ENCODE results near the gene ACOT7.
"Not testable (repeated sequence)": the region's sequence is repeated elsewhere in the genome, so short reads cannot be mapped to it uniquely, and the experiment has no call there.

The ACOT7 gene

GRCh38 chr1:6401673-6402072 lies 8.1 kb upstream of the ACOT7 start:
- DNase-seq (ENCODE audit: extremely low read depth, low read depth), result no peak
- TF ChIP-seq, protein P1, sequence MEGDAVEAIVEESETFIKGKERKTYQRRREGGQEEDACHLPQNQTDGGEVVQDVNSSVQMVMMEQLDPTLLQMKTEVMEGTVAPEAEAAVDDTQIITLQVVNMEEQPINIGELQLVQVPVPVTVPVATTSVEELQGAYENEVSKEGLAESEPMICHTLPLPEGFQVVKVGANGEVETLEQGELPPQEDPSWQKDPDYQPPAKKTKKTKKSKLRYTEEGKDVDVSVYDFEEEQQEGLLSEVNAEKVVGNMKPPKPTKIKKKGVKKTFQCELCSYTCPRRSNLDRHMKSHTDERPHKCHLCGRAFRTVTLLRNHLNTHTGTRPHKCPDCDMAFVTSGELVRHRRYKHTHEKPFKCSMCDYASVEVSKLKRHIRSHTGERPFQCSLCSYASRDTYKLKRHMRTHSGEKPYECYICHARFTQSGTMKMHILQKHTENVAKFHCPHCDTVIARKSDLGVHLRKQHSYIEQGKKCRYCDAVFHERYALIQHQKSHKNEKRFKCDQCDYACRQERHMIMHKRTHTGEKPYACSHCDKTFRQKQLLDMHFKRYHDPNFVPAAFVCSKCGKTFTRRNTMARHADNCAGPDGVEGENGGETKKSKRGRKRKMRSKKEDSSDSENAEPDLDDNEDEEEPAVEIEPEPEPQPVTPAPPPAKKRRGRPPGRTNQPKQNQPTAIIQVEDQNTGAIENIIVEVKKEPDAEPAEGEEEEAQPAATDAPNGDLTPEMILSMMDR (IDR thresholded peaks at IDR 0.05; ENCODE audit: low read depth, low read length), result no peak

DNA sequence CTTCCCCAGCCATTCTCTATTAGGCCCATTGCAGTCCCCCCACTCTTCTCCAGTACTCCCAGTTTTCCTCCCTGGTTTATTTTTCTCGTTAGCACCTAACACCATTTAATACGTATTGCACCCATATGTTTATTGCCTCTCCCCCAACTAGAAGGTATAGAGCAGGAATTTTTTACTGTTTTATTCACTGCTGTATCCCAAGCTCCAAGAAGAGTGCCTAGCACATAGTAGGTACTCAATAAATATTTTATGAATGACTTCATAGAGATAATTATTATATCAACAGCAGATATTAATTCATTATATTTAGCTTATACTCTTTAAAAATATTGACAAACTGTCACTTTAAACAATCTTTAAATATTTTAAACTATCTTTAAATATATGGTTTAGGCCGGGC lies 5.7 kb upstream of the ACOT7 start:
- TF ChIP-seq, protein P1 (IDR thresholded peaks at IDR 0.05; ENCODE audit: low read depth, low read length), result no peak
- no peak for DNase-seq (ENCODE audit: extremely low read depth, low read depth)

- TF ChIP-seq, protein P1 (IDR thresholded peaks at IDR 0.05; ENCODE audit: low read depth, low read length), result no peak
- DNase-seq (ENCODE audit: extremely low read depth, low read depth), result no peak
These were observed 4.4 kb upstream of the ACOT7 start for GRCh38 chr1:6397844-6398441.

DNA sequence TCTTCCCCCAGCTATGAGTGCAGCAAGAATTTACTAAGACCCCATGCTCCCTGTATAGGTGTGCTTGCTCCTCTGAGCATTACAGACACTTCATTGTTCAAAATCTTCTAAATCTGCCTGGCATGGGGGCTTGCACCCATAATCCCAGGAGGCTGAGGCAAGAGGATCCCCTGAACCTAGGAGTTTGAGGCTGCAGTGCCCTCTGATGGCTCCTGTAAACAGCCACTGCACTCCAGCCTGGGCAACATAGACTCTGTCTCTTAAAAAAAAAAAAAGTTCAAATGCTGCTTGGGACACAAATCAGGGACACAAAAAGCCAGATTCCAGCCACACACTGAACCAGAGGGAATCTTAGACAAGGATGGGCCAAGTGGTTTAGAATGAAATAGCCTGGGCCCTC lies 3.4 kb upstream of the ACOT7 start:
- TF ChIP-seq, protein P1 (IDR thresholded peaks at IDR 0.05; ENCODE audit: low read depth, low read length), result no peak
- DNase-seq (ENCODE audit: extremely low read depth, low read depth), result no peak

DNA sequence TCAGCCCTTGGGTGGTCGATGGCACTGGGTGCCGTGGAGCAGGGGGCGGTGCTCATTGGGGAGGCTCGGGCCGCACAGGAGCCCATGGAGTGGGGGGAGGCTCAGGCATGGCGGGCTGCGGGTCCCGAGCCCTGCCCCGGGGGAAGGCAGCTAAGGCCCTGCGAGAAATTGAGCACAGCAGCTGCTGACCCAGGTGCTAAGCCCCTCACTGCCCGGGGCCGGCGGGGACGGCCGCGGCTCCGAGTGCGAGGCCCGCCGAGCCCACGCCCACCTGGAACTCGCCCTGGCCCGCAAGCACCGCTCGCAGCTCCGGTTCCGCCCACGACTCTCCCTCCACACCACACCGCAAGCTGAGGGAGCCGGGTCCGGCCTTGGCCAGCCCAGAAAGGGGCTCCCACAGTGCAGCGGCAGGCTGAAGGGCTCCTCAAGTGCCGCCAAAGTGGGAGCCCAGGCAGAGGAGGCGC lies 2.2 kb upstream of the ACOT7 start:
- DNase-seq (ENCODE audit: extremely low read depth, low read depth), result not testable (repeated sequence)

- not testable (repeated sequence) for DNase-seq (ENCODE audit: extremely low read depth, low read depth)
These were observed 1.6 kb upstream of the ACOT7 start for GRCh38 chr1:6395130-6395529.

GRCh38 chr1:6392809-6393399 lies 663 bp downstream of the ACOT7 start:
- TF ChIP-seq, protein P1 (IDR thresholded peaks at IDR 0.05; ENCODE audit: low read depth, low read length), result no peak
- DNase-seq (ENCODE audit: extremely low read depth, low read depth), result no peak

DNA sequence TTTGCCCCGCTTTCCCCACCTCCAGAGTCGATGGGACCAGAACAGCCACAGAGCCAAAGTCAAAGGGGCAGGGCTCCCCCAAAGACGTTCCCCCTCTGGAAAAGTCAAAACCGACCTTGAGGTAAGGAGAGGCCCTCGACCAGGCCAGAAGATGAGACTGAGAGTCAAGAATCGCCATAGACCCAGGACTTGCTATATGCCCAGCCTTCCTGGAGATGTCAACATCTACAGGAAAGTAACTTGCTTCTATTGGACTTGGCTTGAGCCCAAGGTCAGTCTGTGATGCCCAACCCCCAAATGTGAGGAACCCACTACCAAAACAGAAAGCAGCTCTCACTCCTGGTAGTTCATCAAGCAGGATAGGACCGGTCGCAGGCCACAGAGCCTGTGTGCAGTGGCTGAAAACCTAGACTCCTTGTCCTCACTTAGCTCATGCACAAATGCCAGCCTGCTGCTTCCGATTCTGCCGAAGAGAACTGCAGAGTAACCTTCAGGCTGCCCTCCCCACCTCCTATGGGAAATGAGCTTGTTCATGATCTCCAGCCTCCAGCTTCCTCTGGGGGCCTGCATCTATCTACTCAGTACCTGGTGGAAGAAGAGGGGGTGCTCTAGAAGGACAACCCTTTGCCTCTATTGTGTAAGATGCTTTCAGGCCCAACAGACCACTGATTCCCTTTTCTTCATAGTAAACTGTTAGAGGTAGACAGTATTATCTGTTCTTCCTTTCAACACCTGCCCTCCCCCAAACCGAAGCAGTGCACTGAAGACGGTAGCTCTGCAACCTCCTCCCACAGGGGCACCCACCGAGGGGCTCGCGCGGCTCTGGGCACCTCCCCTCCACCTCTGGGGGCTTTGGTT lies 1.4 kb downstream of the ACOT7 start:
- DNase-seq (ENCODE audit: extremely low read depth, low read depth), result no peak
- TF ChIP-seq, protein P1 (IDR thresholded peaks at IDR 0.05; ENCODE audit: low read depth, low read length), result no peak
